EH (cell line): ENCODE measurements around the gene MPZL2.

ENCODE experiments used
- DNase-seq: peaks from one replicate; pipeline ENCODE4 v3.0.0-alpha.2; 2015; ENCODE audit warnings: low read depth

The MPZL2 gene

GRCh38 chr11:118241764-118242098 lies 22.4 kb downstream of the MPZL2 start:
- no peak for DNase-seq

DNA sequence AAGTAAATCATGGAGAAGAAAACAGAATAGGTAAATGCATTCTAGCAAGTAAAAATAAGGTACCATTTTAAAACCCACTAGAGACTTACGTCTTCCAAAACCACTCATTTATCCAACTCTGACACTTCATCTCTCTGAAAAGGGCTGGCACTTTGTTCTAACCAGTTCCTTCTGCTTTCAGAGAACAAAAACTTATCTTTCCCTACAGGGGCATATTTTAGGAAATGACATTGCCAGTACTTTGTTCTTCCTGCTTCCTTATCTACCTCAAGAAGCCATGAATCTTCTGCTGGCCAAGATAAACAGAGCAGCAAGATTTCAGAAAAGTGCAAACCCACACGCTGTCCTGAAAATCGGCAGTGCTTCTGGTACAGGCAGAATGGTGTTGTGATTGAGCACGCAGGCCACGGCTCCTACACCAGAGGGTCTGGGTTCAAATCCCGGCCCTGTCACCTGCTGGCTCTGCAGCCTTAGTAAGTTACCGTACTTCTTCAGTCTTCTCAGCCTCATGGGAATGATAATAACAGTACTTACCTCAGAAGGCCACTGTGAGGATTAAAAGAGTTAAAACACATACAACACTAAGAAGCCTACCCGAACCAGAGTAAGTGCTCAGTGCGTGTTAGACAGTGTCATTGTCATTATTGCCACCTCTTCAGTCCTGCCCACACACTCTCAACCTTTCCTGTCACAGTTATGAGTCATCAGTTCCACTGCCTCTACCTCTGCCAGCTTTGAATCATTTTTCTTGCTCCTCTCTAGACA lies 22.9 kb downstream of the MPZL2 start:
- DNase-seq = no peak

- DNase-seq = no peak
Measured at GRCh38 chr11:118239509-118240205, 24.4 kb downstream of the MPZL2 start.

GRCh38 chr11:118238929-118239328 lies 25.2 kb downstream of the MPZL2 start:
- DNase-seq = no peak

- DNase-seq = no peak
Measured at GRCh38 chr11:118238421-118238820, 25.7 kb downstream of the MPZL2 start.

- DNase-seq = no peak
Measured at GRCh38 chr11:118236170-118236569, 27.9 kb downstream of the MPZL2 start.

DNA sequence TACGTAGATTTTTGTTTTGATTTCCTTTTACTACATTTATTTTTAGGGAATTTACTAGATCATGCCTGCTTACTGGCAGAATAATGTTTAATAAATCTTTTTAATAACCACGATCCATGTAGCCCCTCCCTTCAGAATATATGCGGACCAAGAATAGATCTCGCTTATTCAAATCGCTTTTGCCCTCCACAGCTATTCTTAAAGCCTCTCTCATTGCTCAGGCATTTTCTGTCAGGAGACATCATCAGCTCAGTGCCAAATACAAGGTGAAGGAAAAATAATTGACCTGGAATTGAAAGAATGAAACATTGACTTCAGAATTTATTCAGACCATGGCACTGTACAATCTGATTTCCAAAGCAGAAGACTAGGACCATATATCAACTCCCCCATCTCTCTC lies 29.3 kb downstream of the MPZL2 start:
- no peak for DNase-seq

GRCh38 chr11:118233850-118234249 lies 30.2 kb downstream of the MPZL2 start:
- DNase-seq = no peak

GRCh38 chr11:118233377-118233776 lies 30.7 kb downstream of the MPZL2 start:
- no peak for DNase-seq

DNA sequence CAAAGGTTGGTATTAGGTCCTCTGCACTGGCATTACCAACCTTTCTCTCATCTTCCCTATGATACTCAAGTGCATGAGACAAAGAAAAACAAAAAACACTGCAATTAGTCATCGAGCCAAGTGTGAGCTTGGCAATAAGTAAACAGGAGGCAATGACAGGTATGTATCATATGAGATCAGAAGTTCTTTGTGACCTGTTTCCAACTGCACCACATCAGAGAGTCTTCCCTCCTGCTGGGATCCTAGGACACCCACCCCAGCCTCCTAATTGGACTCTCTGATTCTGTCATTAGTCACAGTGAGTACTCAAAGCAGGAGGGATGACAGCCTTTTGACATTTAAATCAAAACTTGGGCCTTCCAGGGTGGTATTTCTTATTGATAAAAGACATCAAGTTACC lies 31.4 kb downstream of the MPZL2 start:
- no peak for DNase-seq

DNA sequence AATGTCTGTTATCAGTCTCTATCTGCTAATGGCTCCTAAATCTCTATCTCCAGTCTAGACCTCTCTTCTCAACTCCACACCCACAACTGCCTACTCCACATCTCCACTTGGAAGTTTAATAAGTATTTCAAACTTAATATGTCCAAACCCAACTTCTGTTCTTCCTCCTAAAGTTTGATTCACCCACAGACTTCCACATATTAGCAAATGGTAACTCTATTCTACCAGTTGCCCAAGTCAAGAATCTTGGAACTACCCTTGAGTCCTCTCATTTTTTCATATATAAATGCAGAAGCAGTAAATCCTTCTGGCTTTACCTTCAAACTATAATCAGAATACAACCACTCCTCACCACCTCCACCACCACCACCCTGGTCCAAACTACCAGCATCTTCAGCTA lies 32.6 kb downstream of the MPZL2 start:
- DNase-seq = no peak

- no peak for DNase-seq
Measured at GRCh38 chr11:118230088-118230487, 34.0 kb downstream of the MPZL2 start.

GRCh38 chr11:118229274-118229847 lies 34.7 kb downstream of the MPZL2 start:
- peak; percentile 8 for DNase-seq

GRCh38 chr11:118227865-118228785 lies 36.0 kb downstream of the MPZL2 start:
- no peak for DNase-seq

DNA sequence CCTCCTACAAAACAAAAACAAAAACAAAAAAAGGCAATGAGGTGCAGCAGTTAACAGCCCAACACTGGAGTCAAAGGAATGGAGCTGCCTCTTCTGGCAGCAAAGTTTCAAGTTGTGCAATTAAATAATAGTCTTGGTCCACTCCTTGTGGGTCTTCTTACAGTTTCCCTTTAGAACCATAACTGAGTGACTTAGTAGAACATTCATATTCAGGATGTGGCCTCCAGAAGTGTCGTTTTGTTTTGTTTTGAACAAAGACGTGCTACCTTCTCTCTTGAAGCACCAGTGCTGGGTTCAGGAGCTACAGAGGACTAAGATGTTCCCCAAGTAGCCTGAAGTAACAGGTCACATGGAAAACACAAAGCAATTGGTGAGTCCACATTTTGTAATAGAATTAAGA lies 37.3 kb downstream of the MPZL2 start:
- DNase-seq = no peak

DNA sequence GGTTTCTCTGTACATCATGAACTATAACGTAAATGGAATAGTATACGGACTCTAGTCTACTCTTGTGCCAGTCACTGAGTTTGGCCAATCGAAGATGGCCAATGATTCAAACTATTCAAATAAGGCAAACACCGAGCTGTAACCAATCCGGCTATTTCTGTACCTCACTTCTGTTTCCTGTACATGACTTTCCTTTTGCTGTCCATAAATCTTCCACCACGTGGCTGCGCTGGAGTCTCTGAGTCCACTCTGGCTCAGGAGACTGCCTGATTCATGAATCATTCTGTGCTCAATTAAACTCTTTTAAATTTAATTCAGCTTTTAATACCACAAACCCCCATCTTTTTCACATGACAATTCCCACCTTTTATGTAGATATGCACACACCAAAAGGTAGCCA lies 37.8 kb downstream of the MPZL2 start:
- peak; percentile 18 for DNase-seq

GRCh38 chr11:118224511-118225188 lies 39.4 kb downstream of the MPZL2 start, which contains the start of gene JAML:
TSS of gene JAML (minus strand) at chr11:118225011. CDS start at chr11:118214866, 10,145 bp downstream.
- DNase-seq = no peak

- no peak for DNase-seq
Measured at GRCh38 chr11:118223992-118224391, 40.1 kb downstream of the MPZL2 start.

DNA sequence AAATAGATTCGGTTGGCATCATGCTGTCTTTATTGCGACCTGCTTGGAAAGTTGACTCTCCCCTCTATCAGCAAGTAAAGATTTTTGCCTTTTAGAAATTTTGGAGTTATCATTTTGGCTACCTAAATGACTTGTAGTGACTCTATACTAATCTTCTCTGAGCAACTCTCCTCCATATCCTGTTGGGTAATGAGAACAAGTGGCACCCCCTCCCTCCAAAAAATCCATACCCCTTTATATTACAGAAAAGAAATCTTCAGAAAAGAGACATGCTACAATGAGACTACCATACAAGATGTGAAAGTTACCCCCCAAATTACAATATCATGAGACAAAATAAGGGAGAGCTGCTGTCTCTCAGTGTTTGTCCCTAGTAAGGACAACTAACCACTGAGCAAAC lies 40.5 kb downstream of the MPZL2 start:
- no peak for DNase-seq

- no peak for DNase-seq
Measured at GRCh38 chr11:118222437-118222836, 41.7 kb downstream of the MPZL2 start.

DNA sequence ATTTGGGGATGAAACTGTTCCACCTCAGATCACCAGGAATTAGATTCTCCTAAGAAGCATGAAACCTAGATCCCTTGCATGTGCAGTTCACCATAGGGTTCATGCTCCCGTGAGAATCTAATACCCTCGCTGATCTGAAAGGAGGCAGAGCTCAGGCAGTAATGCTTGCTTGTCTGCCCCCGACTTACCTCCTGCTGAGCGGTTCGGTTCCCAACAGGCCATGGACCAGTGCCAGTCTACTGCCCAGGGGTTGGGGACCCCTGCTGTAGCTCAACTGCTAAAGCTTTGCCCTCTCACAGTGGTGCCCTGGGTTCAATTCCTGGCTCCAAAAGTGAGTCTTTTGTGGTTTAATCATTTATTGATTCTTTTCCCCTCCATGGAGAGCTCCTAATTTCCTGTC lies 42.7 kb downstream of the MPZL2 start:
- DNase-seq = no peak

DNA sequence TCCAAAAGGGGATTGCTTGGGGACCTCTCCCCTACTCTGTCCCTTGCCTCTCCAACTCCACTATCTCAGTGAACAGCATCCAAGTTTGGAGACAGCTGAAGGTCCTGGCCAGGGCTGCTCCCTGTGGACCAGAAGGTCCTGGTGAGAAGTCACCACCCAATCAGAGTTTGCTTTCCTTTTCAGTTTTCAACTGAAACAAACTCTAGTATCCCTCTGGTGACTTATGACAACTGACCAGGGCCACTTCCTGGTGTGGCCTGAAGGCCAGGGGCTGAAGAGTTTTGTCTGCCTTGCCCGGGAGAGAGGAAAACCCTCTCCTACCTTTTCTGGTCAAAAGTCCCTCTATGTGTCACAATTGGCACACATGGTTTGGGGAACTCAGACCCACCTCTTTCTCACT lies 44.4 kb downstream of the MPZL2 start:
- DNase-seq = no peak
